RWPE2 (cell line): ENCODE measurements around the gene REC8.

ENCODE experiments used
- ATAC-seq: fragments of 200-7000 bp; cut with Tn5 transposase; 3 replicates; pipeline ENCODE4 v1.9.1; 2021; ENCODE audit warnings: low read depth
- DNase-seq: peaks from one replicate; pipeline ENCODE4 v3.0.0-alpha.2; 2020; ENCODE audit warnings: low spot score
- H3K27ac ChIP-seq: fragments of 450-650 bp; 2 replicates; pipeline ENCODE4 v1.5.1; 2017; ENCODE audit warnings: mild to moderate bottlenecking; ENCODE audit not compliant: poor library complexity, severe bottlenecking
- H3K27me3 ChIP-seq: fragments of 250-450 bp; sonication (Bioruptor Pico); 2 replicates; pipeline ENCODE4 v1.5.1; 2021; ENCODE audit warnings: mild to moderate bottlenecking, moderate library complexity; ENCODE audit not compliant: insufficient read depth, poor library complexity, severe bottlenecking
- H3K36me3 ChIP-seq: fragments of 250-450 bp; sonication (Bioruptor Pico); 2 replicates; pipeline ENCODE4 v1.5.1; 2020; ENCODE audit warnings: low read depth, mild to moderate bottlenecking, moderate library complexity
- H3K4me1 ChIP-seq: fragments of 250-450 bp; sonication (Bioruptor Pico); 2 replicates; pipeline ENCODE4 v1.5.1; 2021; ENCODE audit warnings: mild to moderate bottlenecking, moderate library complexity; ENCODE audit not compliant: insufficient read depth, poor library complexity, severe bottlenecking
- H3K4me3 ChIP-seq: fragments of 250-450 bp; sonication (Bioruptor Pico); 2 replicates; pipeline ENCODE4 v1.5.1; 2021; ENCODE audit warnings: mild to moderate bottlenecking, moderate library complexity; ENCODE audit not compliant: severe bottlenecking
- H3K9me3 ChIP-seq: fragments of 250-450 bp; sonication (Bioruptor Pico); 2 replicates; pipeline ENCODE4 v1.5.1; 2021; ENCODE audit warnings: mild to moderate bottlenecking, moderate library complexity; ENCODE audit not compliant: severe bottlenecking
- TF ChIP-seq, protein P1 (sequence below): fragments of 450-650 bp; IDR thresholded peaks from one replicate; pipeline ENCODE4 v1.5.1; 2017; ENCODE audit warnings: mild to moderate bottlenecking, moderate library complexity; ENCODE audit not compliant: poor library complexity, severe bottlenecking

Gene REC8

DNA sequence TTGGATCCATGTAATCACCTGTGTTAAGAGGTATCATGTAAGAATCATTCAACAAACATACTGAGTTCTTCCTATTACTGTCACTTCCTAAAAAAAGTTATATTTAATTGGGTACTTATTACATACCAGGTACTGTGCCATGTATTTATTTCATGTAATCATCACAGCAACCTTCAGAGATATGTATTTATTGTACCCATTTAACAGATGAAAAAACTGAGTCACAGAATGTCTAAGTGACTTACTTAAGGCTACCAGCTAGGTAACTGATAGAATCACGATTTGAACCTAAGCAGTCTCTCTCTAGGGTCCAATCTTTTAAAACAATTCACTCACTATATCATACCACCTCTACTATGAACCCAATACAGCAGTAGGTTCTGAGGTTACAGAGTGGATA is 27.4 kb upstream of the REC8 start:
- H3K9me3 ChIP-seq: no peaks in the 10 kb centered on the region
- ATAC-seq (no peak), DNase-seq (no peak)
- TF ChIP-seq, protein P1, sequence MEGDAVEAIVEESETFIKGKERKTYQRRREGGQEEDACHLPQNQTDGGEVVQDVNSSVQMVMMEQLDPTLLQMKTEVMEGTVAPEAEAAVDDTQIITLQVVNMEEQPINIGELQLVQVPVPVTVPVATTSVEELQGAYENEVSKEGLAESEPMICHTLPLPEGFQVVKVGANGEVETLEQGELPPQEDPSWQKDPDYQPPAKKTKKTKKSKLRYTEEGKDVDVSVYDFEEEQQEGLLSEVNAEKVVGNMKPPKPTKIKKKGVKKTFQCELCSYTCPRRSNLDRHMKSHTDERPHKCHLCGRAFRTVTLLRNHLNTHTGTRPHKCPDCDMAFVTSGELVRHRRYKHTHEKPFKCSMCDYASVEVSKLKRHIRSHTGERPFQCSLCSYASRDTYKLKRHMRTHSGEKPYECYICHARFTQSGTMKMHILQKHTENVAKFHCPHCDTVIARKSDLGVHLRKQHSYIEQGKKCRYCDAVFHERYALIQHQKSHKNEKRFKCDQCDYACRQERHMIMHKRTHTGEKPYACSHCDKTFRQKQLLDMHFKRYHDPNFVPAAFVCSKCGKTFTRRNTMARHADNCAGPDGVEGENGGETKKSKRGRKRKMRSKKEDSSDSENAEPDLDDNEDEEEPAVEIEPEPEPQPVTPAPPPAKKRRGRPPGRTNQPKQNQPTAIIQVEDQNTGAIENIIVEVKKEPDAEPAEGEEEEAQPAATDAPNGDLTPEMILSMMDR: no peak
- H3K4me1 ChIP-seq: peaks cover 15% of the 10 kb centered on the region
- peaks cover 39% of the 10 kb centered on the region for H3K36me3 ChIP-seq
- no peaks in the 10 kb centered on the region for H3K27me3 ChIP-seq
- H3K4me3 ChIP-seq: no peak overlapping the region
- H3K27ac ChIP-seq: no peak overlapping the region

- Histone ChIP-seq H3K4me1 (peaks cover 10% of the 10 kb centered on the region), H3K4me3 (peak overlapping the region; percentile 75), H3K27ac (peak overlapping the region; percentile 81), H3K9me3 (no peaks in the 10 kb centered on the region), H3K27me3 (no peaks in the 10 kb centered on the region), H3K36me3 (peaks cover 39% of the 10 kb centered on the region)
- no peak for DNase-seq
- TF ChIP-seq, protein P1: no peak
- no peak for ATAC-seq
These were observed 26.7 kb upstream of the REC8 start for GRCh38 chr14:24145219-24145618.

GRCh38 chr14:24145690-24146452 is 26.0 kb upstream of the REC8 start:
- Histone ChIP-seq H3K27me3 (no peaks in the 10 kb centered on the region), H3K4me3 (peak overlapping the region; percentile 75), H3K36me3 (peaks cover 45% of the 10 kb centered on the region), H3K9me3 (no peaks in the 10 kb centered on the region), H3K4me1 (peaks cover 10% of the 10 kb centered on the region), H3K27ac (peak overlapping the region; percentile 81)
- TF ChIP-seq, protein P1: no peak
- ATAC-seq: peak; percentile 0; the same call in 1 of the 3 replicates
- DNase-seq: no peak

GRCh38 chr14:24146453-24146977 is 25.4 kb upstream of the REC8 start, which contains the start of gene PSME2:
Gene PSME2 (minus strand): TSS chr14:24146610. CDS start chr14:24146581, 29 bp downstream.
- ATAC-seq (peak; percentile 78), DNase-seq (peak; percentile 100)
- H3K27me3 ChIP-seq: no peaks in the 10 kb centered on the region
- TF ChIP-seq, protein P1: no peak
- peak within 1 kb of the TSS; percentile 81 for H3K27ac ChIP-seq
- H3K9me3 ChIP-seq: no peaks in the 10 kb centered on the region
- peaks cover 52% of the 10 kb centered on the region for H3K36me3 ChIP-seq
- H3K4me1 ChIP-seq: peaks cover 10% of the 10 kb centered on the region
- peak within 1 kb of the TSS; percentile 75 for H3K4me3 ChIP-seq
